Measurements from ENCODE around the gene LRRN2.

Gene LRRN2

DNA sequence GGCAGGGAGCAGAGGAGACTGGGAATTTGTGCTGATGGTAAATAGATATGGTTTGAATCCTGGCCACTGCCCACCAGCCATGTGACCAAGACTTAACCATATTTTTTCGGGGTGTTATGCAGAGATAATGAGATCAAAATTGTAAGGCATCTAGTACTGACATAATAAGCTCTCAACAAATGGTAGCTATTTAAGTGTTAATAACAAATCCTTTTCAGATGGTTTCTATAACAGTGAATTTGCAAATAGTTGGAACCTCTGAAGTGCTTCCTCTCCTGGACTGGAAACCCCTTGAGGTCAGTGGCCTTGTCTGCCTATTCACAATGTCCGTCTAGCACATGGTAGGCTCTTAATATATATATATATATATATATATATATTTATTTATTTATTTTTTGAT lies 104.7 kb downstream of the LRRN2 start:
- TF ChIP-seq, protein P1, sequence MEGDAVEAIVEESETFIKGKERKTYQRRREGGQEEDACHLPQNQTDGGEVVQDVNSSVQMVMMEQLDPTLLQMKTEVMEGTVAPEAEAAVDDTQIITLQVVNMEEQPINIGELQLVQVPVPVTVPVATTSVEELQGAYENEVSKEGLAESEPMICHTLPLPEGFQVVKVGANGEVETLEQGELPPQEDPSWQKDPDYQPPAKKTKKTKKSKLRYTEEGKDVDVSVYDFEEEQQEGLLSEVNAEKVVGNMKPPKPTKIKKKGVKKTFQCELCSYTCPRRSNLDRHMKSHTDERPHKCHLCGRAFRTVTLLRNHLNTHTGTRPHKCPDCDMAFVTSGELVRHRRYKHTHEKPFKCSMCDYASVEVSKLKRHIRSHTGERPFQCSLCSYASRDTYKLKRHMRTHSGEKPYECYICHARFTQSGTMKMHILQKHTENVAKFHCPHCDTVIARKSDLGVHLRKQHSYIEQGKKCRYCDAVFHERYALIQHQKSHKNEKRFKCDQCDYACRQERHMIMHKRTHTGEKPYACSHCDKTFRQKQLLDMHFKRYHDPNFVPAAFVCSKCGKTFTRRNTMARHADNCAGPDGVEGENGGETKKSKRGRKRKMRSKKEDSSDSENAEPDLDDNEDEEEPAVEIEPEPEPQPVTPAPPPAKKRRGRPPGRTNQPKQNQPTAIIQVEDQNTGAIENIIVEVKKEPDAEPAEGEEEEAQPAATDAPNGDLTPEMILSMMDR (IDR thresholded peaks at IDR 0.05), result no peak
- Histone ChIP-seq H3K27ac (no peak overlapping the region), H3K4me3 (ENCODE audit: low read depth in 1 of 2, low read length in 1 of 2) (no peak overlapping the region), H3K4me1 (ENCODE audit: control insufficient read depth in 1 of 2, insufficient read depth in 1 of 2, low read depth in 1 of 2, low read length in 1 of 2) (no peaks in the 10 kb centered on the region), H3K9me3 (no peaks in the 10 kb centered on the region), H3K36me3 (peaks cover 27% of the 10 kb centered on the region), H3K27me3 (no peaks in the 10 kb centered on the region)

- no peaks in the 10 kb centered on the region for H3K4me1 ChIP-seq (ENCODE audit: control insufficient read depth in 1 of 2, insufficient read depth in 1 of 2, low read depth in 1 of 2, low read length in 1 of 2)
- H3K9me3 ChIP-seq, result no peaks in the 10 kb centered on the region
- H3K27me3 ChIP-seq, result no peaks in the 10 kb centered on the region
- TF ChIP-seq, protein P1 (IDR thresholded peaks at IDR 0.05), result no peak
- H3K27ac ChIP-seq, result no peak overlapping the region
- no peak overlapping the region for H3K4me3 ChIP-seq (ENCODE audit: low read depth in 1 of 2, low read length in 1 of 2)
- peaks cover 30% of the 10 kb centered on the region for H3K36me3 ChIP-seq
Measured at GRCh38 chr1:204579681-204580080, 105.9 kb downstream of the LRRN2 start.

DNA sequence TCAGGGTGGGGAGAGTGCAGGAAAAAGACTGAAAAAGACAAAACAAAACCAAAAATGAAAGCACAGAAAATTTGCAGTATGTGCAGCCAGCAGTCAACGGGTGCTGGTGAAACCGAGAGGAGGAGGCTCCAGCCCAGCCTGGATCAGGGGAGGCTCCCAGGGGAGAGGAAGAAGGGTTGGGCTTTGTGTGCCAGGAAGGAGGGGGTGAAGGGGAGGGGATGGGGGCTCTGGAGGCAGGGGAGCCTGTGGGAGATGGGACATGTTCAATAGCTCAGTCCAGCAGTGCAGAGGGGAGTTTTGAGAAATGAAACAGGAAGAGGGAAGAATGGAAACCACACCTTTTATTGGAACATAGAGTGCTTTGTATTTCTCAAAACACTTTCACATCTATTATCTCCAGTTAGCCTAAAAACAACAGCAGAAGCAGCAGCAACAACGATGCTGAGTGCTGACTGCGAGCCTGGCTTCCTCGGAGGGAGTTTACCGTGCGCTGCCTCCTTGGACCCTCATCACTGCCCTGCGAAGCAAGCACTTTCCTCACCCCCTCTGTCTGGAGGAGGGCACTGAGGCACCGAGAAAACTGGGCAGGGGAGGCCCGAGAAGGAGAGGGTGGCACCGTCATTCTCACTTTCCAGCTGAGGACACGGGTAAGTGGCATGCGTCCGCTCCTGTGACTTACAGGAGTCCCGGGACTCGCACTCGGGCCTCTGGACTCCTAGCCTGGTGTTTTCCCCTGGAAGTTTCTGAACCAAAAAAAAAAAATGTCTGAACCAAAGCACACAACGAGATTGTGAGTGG lies 106.5 kb downstream of the LRRN2 start:
- Histone ChIP-seq H3K4me1 (ENCODE audit: control insufficient read depth in 1 of 2, insufficient read depth in 1 of 2, low read depth in 1 of 2, low read length in 1 of 2) (no peaks in the 10 kb centered on the region), H3K36me3 (peaks cover 33% of the 10 kb centered on the region), H3K9me3 (no peaks in the 10 kb centered on the region), H3K4me3 (ENCODE audit: low read depth in 1 of 2, low read length in 1 of 2) (no peak overlapping the region), H3K27me3 (no peaks in the 10 kb centered on the region), H3K27ac (no peak overlapping the region)
- TF ChIP-seq, protein P1 (IDR thresholded peaks at IDR 0.05), result no peak

DNA sequence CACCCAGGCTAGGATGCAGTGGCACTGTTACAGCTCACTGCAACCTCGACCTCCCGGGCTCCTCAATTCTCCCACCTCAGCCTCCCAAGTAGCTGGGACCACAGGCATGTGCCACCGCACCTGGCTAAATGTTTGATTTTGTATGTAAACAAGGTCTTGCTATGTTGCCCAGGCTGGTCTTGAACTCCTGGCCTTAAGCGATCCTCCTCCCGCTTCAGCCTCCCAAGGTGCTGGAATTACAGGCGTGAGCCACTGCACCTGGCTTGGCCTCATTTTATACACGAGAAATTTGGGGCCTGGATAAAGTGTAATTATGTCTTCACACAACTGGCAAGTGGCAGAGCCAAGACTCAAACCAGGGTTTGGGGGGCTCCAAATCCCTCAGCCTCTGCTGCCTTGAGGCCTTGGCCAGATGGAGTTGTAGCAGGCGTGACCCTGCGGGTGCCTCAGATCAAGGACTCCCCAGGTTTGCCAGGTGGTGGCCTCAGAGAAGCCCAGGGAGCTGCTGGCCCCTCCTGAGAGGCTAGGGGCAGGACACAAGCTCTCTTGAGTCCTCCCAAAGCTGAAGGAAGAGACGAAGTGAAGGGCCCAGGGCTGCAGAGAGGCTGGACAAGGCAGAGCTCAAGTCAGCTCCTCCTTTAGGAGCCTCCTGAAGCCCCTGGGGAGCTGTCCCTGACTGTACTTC lies 107.6 kb downstream of the LRRN2 start:
- H3K4me3 ChIP-seq (ENCODE audit: low read depth in 1 of 2, low read length in 1 of 2), result no peak overlapping the region
- H3K27ac ChIP-seq, result no peak overlapping the region
- H3K4me1 ChIP-seq (ENCODE audit: control insufficient read depth in 1 of 2, insufficient read depth in 1 of 2, low read depth in 1 of 2, low read length in 1 of 2), result no peaks in the 10 kb centered on the region
- H3K27me3 ChIP-seq, result no peaks in the 10 kb centered on the region
- no peaks in the 10 kb centered on the region for H3K9me3 ChIP-seq
- TF ChIP-seq, protein P1 (IDR thresholded peaks at IDR 0.05), result no peak
- peaks cover 45% of the 10 kb centered on the region for H3K36me3 ChIP-seq

- no peak overlapping the region for H3K27ac ChIP-seq
- H3K36me3 ChIP-seq, result peaks cover 58% of the 10 kb centered on the region
- H3K9me3 ChIP-seq, result no peaks in the 10 kb centered on the region
- H3K4me1 ChIP-seq (ENCODE audit: control insufficient read depth in 1 of 2, insufficient read depth in 1 of 2, low read depth in 1 of 2, low read length in 1 of 2), result no peaks in the 10 kb centered on the region
- H3K27me3 ChIP-seq, result no peaks in the 10 kb centered on the region
- TF ChIP-seq, protein P1 (IDR thresholded peaks at IDR 0.05), result no peak
- H3K4me3 ChIP-seq (ENCODE audit: low read depth in 1 of 2, low read length in 1 of 2), result no peak overlapping the region
Measured at GRCh38 chr1:204576422-204576821, 109.1 kb downstream of the LRRN2 start.
